Chondrocyte (in vitro differentiated cells): Measurements from ENCODE around the gene IQCK. TPM values are rescaled to one million over a fixed set of nuclear protein-coding genes. Genes with fewer than 3 reads are reported as not detected.

Experiments used
- DNase-seq: peaks from one replicate; pipeline ENCODE4 v3.0.0; 2021; ENCODE audit warnings: mixed read lengths, low spot score
- H3K27ac Mint-ChIP-seq: one replicate; pipeline ENCODE4 v1.8.0; 2021; ENCODE audit warnings: mild to moderate bottlenecking, moderate library complexity, mixed read lengths; ENCODE audit not compliant: unreplicated experiment
- H3K27me3 Mint-ChIP-seq: 2 replicates; pipeline ENCODE4 v1.8.0; 2021; ENCODE audit warnings: low read depth, mixed read lengths
- H3K36me3 Mint-ChIP-seq: 2 replicates; pipeline ENCODE4 v1.8.0; 2021; ENCODE audit warnings: low read depth, mixed read lengths
- H3K4me1 Mint-ChIP-seq: 2 replicates; pipeline ENCODE4 v1.8.0; 2021; ENCODE audit warnings: low read depth, mild to moderate bottlenecking, mixed read lengths
- H3K4me3 Mint-ChIP-seq: one replicate; pipeline ENCODE4 v1.8.0; 2021; ENCODE audit warnings: mild to moderate bottlenecking, moderate library complexity, mixed read lengths; ENCODE audit not compliant: unreplicated experiment
- H3K9me3 Mint-ChIP-seq: 2 replicates; pipeline ENCODE4 v1.8.0; 2021; ENCODE audit warnings: low read depth, mixed read lengths
- total RNA-seq: library from RNA; stranded (reverse); gene quantifications from 3 replicates; pipeline ENCODE4 v1.2.1, GENCODE V29; 2021
- TF ChIP-seq, protein P1 (sequence below): fragments of 200-600 bp; sonication (generic); IDR thresholded peaks from 2 replicates; pipeline ENCODE4 v1.5.0; 2021; ENCODE audit warnings: antibody characterized with exemption, mild to moderate bottlenecking, moderate library complexity

Gene IQCK
- total RNA-seq, 1 donor from 2014 or later, result 3.8 TPM

- H3K27ac Mint-ChIP-seq, result no peak overlapping the region
- no peak overlapping the region for H3K4me3 Mint-ChIP-seq
Measured at GRCh38 chr16:19710191-19710908, 7.7 kb upstream of the IQCK start.

DNA sequence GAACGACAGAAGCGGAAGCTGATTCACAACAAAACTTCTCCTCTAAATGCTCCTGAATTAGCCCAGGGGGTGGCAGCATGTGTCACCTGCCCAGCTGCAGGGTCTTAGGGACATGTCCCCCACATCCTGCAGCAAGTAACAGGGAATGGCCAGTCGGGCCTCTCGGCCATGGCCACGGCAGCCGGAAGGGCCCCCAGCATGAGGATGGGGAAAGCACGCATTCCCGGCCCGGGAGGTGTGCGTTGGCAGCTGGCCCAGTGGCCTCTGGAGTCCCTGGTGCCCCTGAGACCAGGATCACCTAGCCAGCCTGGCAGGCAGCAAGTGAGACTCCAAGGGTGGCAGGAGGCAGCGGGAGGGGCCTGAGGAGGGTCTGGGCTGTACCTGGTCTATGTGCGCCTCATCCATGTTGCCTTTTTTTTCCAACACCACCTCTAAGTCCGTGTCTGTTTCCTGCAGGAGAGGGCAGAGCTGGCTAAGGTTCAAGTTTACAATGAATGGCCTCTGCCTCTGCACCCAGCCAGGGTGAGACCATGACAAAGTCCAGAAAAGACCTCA lies 7.0 kb upstream of the IQCK start:
- Mint-ChIP-seq H3K36me3 (peaks cover 14% of the 10 kb centered on the region), H3K9me3 (no peaks in the 10 kb centered on the region), H3K4me3 (no peak overlapping the region), H3K27me3 (no peaks in the 10 kb centered on the region), H3K27ac (no peak overlapping the region), H3K4me1 (peaks cover 1% of the 10 kb centered on the region)
- DNase-seq, result no peak
- TF ChIP-seq, protein P1, sequence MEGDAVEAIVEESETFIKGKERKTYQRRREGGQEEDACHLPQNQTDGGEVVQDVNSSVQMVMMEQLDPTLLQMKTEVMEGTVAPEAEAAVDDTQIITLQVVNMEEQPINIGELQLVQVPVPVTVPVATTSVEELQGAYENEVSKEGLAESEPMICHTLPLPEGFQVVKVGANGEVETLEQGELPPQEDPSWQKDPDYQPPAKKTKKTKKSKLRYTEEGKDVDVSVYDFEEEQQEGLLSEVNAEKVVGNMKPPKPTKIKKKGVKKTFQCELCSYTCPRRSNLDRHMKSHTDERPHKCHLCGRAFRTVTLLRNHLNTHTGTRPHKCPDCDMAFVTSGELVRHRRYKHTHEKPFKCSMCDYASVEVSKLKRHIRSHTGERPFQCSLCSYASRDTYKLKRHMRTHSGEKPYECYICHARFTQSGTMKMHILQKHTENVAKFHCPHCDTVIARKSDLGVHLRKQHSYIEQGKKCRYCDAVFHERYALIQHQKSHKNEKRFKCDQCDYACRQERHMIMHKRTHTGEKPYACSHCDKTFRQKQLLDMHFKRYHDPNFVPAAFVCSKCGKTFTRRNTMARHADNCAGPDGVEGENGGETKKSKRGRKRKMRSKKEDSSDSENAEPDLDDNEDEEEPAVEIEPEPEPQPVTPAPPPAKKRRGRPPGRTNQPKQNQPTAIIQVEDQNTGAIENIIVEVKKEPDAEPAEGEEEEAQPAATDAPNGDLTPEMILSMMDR, result no peak

More at GRCh38 chr16:19710191-19710908, 7.7 kb upstream of the IQCK start:
- Mint-ChIP-seq H3K27me3 (no peaks in the 10 kb centered on the region), H3K4me1 (no peaks in the 10 kb centered on the region), H3K36me3 (peaks cover 17% of the 10 kb centered on the region), H3K9me3 (no peaks in the 10 kb centered on the region)
- DNase-seq, result no peak
- TF ChIP-seq, protein P1, result no peak

GRCh38 chr16:19711643-19712042 lies 6.4 kb upstream of the IQCK start:
- Mint-ChIP-seq H3K36me3 (peaks cover 12% of the 10 kb centered on the region), H3K27ac (no peak overlapping the region), H3K4me3 (no peak overlapping the region), H3K27me3 (no peaks in the 10 kb centered on the region), H3K9me3 (no peaks in the 10 kb centered on the region), H3K4me1 (peaks cover 7% of the 10 kb centered on the region)
- TF ChIP-seq, protein P1, result no peak
- no peak for DNase-seq

DNA sequence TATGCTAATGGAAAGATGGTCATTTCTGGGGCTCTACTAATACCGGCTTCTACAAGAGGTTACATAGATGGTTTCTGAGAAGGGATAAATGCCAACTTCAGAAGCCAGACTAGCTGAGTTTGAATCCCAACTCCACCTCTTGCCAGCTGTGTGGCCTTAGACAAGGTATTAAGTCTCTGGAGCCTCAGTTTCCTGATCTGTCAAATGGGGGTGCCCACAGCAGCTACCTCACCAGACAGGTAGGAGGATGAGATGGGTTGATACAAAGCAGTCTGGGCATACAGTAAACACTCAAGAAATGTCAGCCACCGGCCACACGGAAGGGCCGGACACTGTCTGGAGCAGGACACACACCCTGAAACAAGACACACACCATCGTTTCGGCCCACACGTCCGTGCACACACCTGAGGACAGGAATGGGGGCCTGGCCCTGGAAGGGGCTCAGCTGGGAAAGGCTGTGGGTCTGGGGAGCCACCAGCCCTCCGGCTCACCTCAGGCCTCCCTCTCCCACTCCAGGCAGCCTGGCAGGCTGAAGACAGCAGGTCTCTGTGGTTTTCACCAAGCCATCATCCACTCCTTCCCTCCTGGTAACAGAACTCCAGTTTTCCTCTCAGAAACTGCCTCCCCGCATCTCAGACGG lies 5.5 kb upstream of the IQCK start:
- Mint-ChIP-seq H3K4me3 (no peak overlapping the region), H3K36me3 (peaks cover 12% of the 10 kb centered on the region), H3K4me1 (peaks cover 14% of the 10 kb centered on the region), H3K9me3 (no peaks in the 10 kb centered on the region), H3K27ac (no peak overlapping the region), H3K27me3 (no peaks in the 10 kb centered on the region)
- no peak for DNase-seq
- TF ChIP-seq, protein P1, result no peak

DNA sequence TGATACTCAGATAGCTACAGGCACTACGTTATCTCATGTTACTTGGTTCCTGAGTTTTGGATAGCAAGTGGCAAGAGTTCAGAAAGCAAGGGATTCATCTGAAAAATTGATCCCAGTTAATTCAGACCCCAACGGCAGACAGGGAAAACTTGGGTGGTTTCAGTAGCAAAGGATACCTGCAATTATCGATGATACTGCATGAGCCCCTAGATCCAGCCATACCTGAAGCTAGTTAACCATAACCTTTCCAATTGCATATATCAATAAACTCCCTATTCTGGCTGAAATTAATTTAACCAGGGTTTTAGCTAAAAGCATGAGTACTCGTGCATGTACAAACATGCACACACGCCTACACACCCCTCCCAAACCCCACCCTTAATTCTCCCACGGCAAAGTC lies 4.4 kb upstream of the IQCK start:
- no peaks in the 10 kb centered on the region for H3K9me3 Mint-ChIP-seq
- H3K27ac Mint-ChIP-seq, result no peak overlapping the region
- no peaks in the 10 kb centered on the region for H3K27me3 Mint-ChIP-seq
- H3K4me1 Mint-ChIP-seq, result peaks cover 14% of the 10 kb centered on the region
- H3K4me3 Mint-ChIP-seq, result no peak overlapping the region
- H3K36me3 Mint-ChIP-seq, result peaks cover 12% of the 10 kb centered on the region
- DNase-seq, result no peak
- TF ChIP-seq, protein P1, result no peak
